Measurements from ENCODE around the gene GPR27. TPM values are rescaled to one million over a fixed set of nuclear protein-coding genes. Genes with fewer than 3 reads are reported as not detected.
A peak's percentile ranks its signal among the peaks of the same experiment; 100 is the strongest.

Gene GPR27
- total and polyA plus RNA-seq, 2 donors, result 2.7 to 3.3 TPM

DNA sequence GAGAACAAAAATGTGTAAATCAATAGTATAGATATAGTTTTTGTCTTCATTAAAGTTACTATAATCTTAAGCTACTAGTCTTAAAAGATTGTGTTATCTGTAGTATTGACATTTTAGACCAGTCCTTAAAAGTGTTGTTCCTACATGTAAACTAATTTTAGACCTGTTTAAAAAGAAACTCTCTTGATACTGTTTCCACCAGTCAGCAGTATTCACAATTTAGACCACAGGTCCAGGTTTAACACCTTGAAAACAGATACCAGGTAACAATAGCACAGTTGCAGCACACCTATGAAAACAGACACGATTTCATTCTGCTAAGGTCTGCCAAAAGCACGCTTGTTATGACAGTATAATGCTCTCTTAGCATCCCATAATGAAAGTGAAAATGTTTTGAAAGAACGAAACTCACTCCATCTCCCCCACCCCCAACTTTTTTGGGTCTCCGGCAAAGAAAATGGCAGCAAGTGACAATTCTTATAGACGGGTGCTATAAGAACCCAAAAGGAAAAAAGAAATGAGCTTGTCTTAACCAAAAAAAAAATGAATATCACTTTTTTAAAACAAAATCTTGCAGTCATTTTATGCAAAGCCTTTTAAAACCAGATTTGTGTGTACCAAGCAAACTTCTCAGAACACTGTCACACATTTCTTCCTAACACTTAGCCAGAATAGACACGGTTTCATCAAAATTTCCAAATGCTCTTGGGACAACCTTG lies 30.0 kb upstream of the GPR27 start:
- 78% methylated on average over 6 of the region's 6 CpGs for WGBS
- H3K36me3 ChIP-seq (ENCODE audit: insufficient read depth), result no peaks in the 10 kb centered on the region
- peak overlapping the region; percentile 98 for H3K4me3 ChIP-seq (ENCODE audit: low read depth, low read length)
- DNase-seq (ENCODE audit: extremely low spot score), result no peak
- H3K27ac ChIP-seq (ENCODE audit: low read depth), result no peak overlapping the region
- H3K4me1 ChIP-seq (ENCODE audit: insufficient read depth), result no peaks in the 10 kb centered on the region

DNA sequence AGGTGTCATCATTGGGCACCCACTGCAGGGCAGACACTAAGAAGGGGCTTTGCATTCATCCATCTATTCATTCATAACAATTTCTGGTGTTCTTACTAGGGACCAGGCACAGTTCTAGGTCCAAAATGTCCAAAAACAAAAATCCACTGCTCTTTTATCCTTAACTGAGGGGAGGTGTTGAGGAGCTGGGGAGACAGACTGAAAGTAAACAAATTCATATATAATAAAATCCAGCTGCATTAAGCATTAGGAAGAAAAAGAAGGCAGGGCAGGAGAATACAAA lies 29.5 kb upstream of the GPR27 start:
- Histone ChIP-seq H3K36me3 (ENCODE audit: insufficient read depth) (no peaks in the 10 kb centered on the region), H3K27ac (ENCODE audit: low read depth) (no peak overlapping the region)
- no peak for DNase-seq (ENCODE audit: extremely low spot score)

DNA sequence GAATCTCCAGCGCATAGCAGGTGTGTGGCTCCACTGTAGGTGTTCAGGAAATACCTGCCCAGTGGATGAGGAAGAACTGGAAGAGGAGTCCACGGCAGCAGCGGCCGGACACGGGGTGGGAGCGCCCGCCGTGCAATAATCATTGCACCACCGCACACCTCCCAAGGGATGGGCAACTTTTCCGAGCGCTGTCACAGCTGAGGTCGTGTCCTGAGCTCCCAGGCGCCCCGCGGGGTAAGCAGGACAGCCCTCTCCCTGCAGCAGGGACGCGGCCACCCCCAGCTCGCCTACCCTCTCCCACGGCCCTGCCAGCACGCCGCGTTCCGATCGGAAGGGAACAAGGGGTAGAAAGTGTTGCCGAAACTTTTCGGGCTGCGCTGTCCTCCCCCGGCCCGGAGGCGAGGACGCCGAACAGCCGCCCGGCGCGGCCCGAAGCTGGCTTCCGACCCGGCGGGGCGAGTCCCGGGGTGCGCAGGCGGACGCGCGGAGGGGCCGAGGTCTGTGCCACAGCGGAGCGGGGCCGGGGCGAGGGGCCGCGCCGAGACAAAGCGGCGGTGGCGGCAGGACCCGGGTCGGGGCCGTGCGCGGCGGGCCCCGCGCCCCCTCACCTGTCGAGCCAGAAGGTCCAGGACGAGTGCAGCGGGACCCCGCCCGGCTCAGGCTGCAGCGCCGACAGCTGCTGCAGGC lies 28.9 kb upstream of the GPR27 start:
- WGBS, result under 1% methylated on average over 73 of the region's 73 CpGs
- no peak for DNase-seq (ENCODE audit: extremely low spot score)
- Histone ChIP-seq H3K4me1 (ENCODE audit: insufficient read depth) (no peaks in the 10 kb centered on the region), H3K4me3 (ENCODE audit: low read depth, low read length) (peak overlapping the region; percentile 98), H3K27ac (ENCODE audit: low read depth) (peak overlapping the region; percentile 71), H3K36me3 (ENCODE audit: insufficient read depth) (no peaks in the 10 kb centered on the region)

More for the DNA sequence above, 29.5 kb upstream of the GPR27 start:
- peak overlapping the region; percentile 98 for H3K4me3 ChIP-seq (ENCODE audit: low read depth, low read length)
- no peaks in the 10 kb centered on the region for H3K4me1 ChIP-seq (ENCODE audit: insufficient read depth)

- Histone ChIP-seq H3K27ac (ENCODE audit: low read depth) (peak within 1 kb of the TSS; percentile 71), H3K4me3 (ENCODE audit: low read depth, low read length) (peak within 1 kb of the TSS; percentile 98), H3K36me3 (ENCODE audit: insufficient read depth) (no peaks in the 10 kb centered on the region), H3K4me1 (ENCODE audit: insufficient read depth) (no peaks in the 10 kb centered on the region)
- DNase-seq (ENCODE audit: extremely low spot score), result no peak
- WGBS, result 2% methylated on average over 68 of the region's 80 CpGs
Measured at GRCh38 chr3:71725271-71725991, 28.2 kb upstream of the GPR27 start, which contains the start of gene EIF4E3. TSS of gene EIF4E3 (minus strand) at chr3:71725402. CDS start at chr3:71725367, 35 bp downstream.

DNA sequence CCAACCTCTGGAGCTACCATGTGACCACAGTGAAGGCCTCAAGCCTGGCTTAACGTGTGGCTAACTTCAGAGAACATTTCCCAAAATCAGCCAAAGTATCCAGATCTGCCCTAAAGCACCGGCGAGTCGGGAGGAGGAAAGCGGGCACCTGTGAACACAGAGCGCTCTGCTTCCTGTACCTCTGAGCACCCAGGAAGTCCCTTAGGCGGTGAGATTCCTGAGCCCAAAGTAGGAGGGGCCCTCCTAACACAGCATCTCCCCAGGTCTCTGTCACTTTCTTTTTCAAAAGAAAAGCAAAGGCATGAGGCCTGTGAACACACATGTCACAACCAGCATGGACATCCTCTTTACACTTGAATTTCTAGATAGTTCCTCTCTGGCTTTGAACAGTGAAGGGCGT lies 27.5 kb upstream of the GPR27 start:
- Histone ChIP-seq H3K36me3 (ENCODE audit: insufficient read depth) (no peaks in the 10 kb centered on the region), H3K4me3 (ENCODE audit: low read depth, low read length) (peak overlapping the region; percentile 98), H3K27ac (ENCODE audit: low read depth) (no peak overlapping the region), H3K4me1 (ENCODE audit: insufficient read depth) (no peaks in the 10 kb centered on the region)
- no peak for DNase-seq (ENCODE audit: extremely low spot score)
- WGBS, result 89% methylated on average over 8 of the region's 8 CpGs

- no peak for DNase-seq (ENCODE audit: extremely low spot score)
Measured at GRCh38 chr3:71728632-71729342, 24.9 kb upstream of the GPR27 start.

GRCh38 chr3:71732637-71733036 lies 21.0 kb upstream of the GPR27 start:
- Histone ChIP-seq H3K4me3 (ENCODE audit: low read depth, low read length) (no peak overlapping the region), H3K4me1 (ENCODE audit: insufficient read depth) (no peaks in the 10 kb centered on the region), H3K27ac (ENCODE audit: low read depth) (no peak overlapping the region), H3K36me3 (ENCODE audit: insufficient read depth) (no peaks in the 10 kb centered on the region)
- no peak for DNase-seq (ENCODE audit: extremely low spot score)
- WGBS, result 83% methylated on average over 4 of the region's 4 CpGs

More at GRCh38 chr3:71728632-71729342, 24.9 kb upstream of the GPR27 start:
- H3K4me1 ChIP-seq (ENCODE audit: insufficient read depth), result no peaks in the 10 kb centered on the region
- 59% methylated on average over 4 of the region's 4 CpGs for WGBS
- H3K4me3 ChIP-seq (ENCODE audit: low read depth, low read length), result no peak overlapping the region
- no peaks in the 10 kb centered on the region for H3K36me3 ChIP-seq (ENCODE audit: insufficient read depth)
- H3K27ac ChIP-seq (ENCODE audit: low read depth), result no peak overlapping the region

DNA sequence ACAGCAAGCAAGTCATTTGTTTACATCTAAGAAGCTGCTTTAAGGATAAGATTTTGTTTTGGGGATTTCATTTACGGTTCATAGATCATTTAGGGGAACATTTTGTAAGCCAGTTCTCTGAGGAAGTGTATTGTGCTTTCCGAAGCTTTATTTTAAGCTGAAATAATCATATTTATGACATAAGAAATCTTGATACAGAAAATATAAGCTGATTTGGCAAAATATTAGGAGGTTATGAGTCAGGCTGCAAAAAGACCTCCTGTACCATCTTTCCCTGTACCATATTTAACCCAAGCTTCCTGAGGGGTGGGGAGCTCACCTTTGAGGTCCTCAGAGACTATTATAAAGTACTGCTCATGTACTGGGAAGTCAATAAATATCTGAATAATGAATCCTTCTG lies 20.3 kb upstream of the GPR27 start:
- Histone ChIP-seq H3K4me3 (ENCODE audit: low read depth, low read length) (no peak overlapping the region), H3K4me1 (ENCODE audit: insufficient read depth) (no peaks in the 10 kb centered on the region), H3K27ac (ENCODE audit: low read depth) (no peak overlapping the region), H3K36me3 (ENCODE audit: insufficient read depth) (no peaks in the 10 kb centered on the region)
- DNase-seq (ENCODE audit: extremely low spot score), result no peak
- WGBS, result 62% methylated on average over 2 of the region's 2 CpGs

- Histone ChIP-seq H3K4me1 (ENCODE audit: insufficient read depth) (no peaks in the 10 kb centered on the region), H3K36me3 (ENCODE audit: insufficient read depth) (no peaks in the 10 kb centered on the region), H3K4me3 (ENCODE audit: low read depth, low read length) (no peak overlapping the region), H3K27ac (ENCODE audit: low read depth) (no peak overlapping the region)
- 69% methylated on average over 1 of the region's 1 CpG for WGBS
- DNase-seq (ENCODE audit: extremely low spot score), result no peak
Measured at GRCh38 chr3:71734881-71735280, 18.8 kb upstream of the GPR27 start.

DNA sequence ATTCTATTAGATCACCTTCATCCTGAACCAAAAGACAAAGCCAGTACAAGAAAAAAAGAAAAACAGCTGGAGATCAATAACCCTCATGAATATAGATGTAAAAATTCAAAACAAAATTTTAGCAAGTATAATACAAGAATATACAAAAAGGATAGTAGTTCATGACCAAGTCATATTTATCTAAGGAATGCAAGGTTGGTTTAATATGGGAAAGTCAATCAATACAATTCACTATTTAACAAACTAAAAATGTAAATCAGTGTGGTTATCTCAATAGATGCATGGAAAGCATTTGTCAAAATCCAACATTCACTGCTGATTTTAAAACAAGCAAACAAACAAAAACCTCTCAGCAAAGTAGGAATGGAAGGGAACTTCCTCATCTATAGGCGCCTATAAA lies 11.0 kb upstream of the GPR27 start:
- WGBS, result 98% methylated on average over 1 of the region's 1 CpG

GRCh38 chr3:71744738-71745137 lies 8.9 kb upstream of the GPR27 start:
- Histone ChIP-seq H3K36me3 (ENCODE audit: insufficient read depth) (no peaks in the 10 kb centered on the region), H3K4me3 (ENCODE audit: low read depth, low read length) (no peak overlapping the region), H3K27ac (ENCODE audit: low read depth) (no peak overlapping the region), H3K4me1 (ENCODE audit: insufficient read depth) (no peaks in the 10 kb centered on the region)
- no peak for DNase-seq (ENCODE audit: extremely low spot score)
- WGBS, result 85% methylated on average over 3 of the region's 3 CpGs

More for the DNA sequence above, 11.0 kb upstream of the GPR27 start:
- Histone ChIP-seq H3K4me1 (ENCODE audit: insufficient read depth) (no peaks in the 10 kb centered on the region), H3K36me3 (ENCODE audit: insufficient read depth) (no peaks in the 10 kb centered on the region), H3K4me3 (ENCODE audit: low read depth, low read length) (no peak overlapping the region), H3K27ac (ENCODE audit: low read depth) (no peak overlapping the region)
- no peak for DNase-seq (ENCODE audit: extremely low spot score)

DNA sequence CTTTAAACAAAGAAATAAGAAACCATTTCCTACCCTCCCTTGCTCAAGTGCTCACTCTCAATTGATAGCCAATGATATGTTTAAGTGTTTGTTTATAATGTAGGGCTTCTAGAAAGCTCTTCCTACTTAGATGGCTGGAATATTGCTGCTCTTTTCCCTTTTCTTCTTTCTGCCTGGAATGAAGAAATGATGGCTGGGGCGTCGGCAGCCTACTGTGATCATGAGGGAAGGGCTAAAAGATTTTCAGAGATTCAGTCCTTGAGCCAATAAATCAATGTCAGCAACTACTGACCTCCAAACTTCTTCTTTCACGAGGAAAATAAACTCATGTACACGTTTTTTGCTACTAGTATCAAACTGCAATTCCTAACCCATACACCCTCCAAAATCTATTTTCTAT lies 2.1 kb upstream of the GPR27 start:
- DNase-seq (ENCODE audit: extremely low spot score), result no peak
- 89% methylated on average over 4 of the region's 4 CpGs for WGBS
- no peak overlapping the region for H3K27ac ChIP-seq (ENCODE audit: low read depth)
- no peaks in the 10 kb centered on the region for H3K4me1 ChIP-seq (ENCODE audit: insufficient read depth)
- no peak overlapping the region for H3K4me3 ChIP-seq (ENCODE audit: low read depth, low read length)
- H3K36me3 ChIP-seq (ENCODE audit: insufficient read depth), result no peaks in the 10 kb centered on the region

- DNase-seq (ENCODE audit: extremely low spot score), result no peak
- no peaks in the 10 kb centered on the region for H3K4me1 ChIP-seq (ENCODE audit: insufficient read depth)
- H3K27ac ChIP-seq (ENCODE audit: low read depth), result no peak overlapping the region
- 10% methylated on average over 68 of the region's 68 CpGs for WGBS
- no peaks in the 10 kb centered on the region for H3K36me3 ChIP-seq (ENCODE audit: insufficient read depth)
- peak overlapping the region; percentile 84 for H3K4me3 ChIP-seq (ENCODE audit: low read depth, low read length)
Measured at GRCh38 chr3:71752831-71753700, 589 bp upstream of the GPR27 start.
